Measurements from ENCODE around the gene ZFAND4.
A peak's percentile ranks its signal among the peaks of the same experiment; 100 is the strongest.
"Not testable (repeated sequence)": the region's sequence is repeated elsewhere in the genome, so short reads cannot be mapped to it uniquely, and the experiment has no call there.

Gene ZFAND4

DNA sequence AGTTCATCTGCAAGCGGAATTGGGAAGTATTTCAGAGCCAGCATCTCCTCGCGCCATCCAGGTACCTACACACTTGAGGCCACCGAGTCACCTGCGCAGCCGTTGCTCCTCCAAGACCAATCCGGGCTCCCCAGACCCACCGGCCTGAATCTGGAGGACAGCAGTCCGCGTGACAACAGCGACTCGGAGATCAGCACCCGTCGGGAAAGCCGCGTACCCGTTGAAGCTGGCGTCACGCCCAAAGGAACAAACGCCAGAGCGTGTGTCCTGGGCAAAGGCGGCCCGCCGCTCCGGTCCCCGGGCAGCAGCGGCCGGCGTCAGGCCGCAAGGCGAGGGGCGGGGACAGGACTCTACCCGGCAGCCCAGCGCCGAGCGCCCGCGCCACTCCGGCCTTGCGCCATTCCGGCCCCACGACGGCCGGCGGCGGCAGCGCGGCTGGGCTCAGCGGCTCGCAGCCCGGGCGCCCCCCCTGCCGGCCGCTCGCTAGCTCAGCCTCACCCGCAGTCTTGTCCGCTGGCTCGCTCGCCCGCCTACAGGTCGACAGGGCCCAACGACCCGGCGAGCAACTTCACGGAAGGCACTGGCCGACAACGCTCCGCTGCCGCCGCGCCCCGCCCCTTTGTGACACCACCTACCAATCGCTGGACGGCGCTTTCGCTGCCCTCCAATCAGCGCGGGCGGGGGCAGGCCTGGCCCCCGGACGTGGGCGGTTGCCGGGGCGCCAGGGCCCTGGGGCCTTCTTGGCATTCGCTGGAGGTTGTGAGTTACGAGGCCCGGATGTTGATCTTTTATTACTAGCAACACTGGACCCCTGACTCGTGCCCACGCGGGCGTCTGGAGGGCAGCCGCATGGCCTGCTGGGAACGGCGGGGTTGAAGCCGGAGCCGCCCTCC lies at the start of gene ZFAND4:
Gene ZFAND4 (minus strand): TSS at position 592 of the 893 bp plus-strand sequence. CDS start 9,047 bp downstream, outside the sequence.
- TF ChIP-seq CTCF (conservative IDR thresholded peaks at IDR 0.05; ENCODE audit: low read depth, low read length): peak; percentile 49
- H3K4me3 ChIP-seq (ENCODE audit: low read depth, low read length): peak within 1 kb of the TSS; percentile 88
- DNase-seq (ENCODE audit: low read depth): peak; percentile 99

GRCh38 chr10:45721503-45721902 lies 48.9 kb upstream of the ZFAND4 start:
- not testable (repeated sequence) for H3K4me3 ChIP-seq (ENCODE audit: low read depth, low read length); DNase-seq (ENCODE audit: low read depth)

GRCh38 chr10:45717642-45718041 lies 45.1 kb upstream of the ZFAND4 start:
- DNase-seq (ENCODE audit: low read depth): not testable (repeated sequence)

DNA sequence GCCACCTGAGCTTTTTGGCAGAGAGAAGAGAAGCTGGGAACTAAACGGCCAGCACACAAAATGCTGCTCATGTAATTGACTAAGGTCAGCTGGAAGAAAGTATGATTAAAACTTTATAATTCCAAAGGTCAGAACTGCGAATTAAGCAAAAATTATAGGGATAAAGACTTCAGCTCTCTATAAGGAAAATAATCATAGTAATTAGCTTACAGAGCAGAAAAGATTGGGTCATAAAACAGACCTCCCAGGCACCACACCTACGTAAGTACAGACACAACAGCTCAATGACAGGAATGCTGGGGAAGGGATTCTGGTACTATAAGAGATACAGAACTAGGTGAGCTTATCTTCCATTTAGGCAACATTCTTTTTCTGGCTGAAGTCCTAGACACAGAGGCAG lies 44.5 kb upstream of the ZFAND4 start:
- DNase-seq (ENCODE audit: low read depth); H3K4me3 ChIP-seq (ENCODE audit: low read depth, low read length): not testable (repeated sequence)

More at GRCh38 chr10:45717642-45718041, 45.1 kb upstream of the ZFAND4 start:
- not testable (repeated sequence) for H3K4me3 ChIP-seq (ENCODE audit: low read depth, low read length)

DNA sequence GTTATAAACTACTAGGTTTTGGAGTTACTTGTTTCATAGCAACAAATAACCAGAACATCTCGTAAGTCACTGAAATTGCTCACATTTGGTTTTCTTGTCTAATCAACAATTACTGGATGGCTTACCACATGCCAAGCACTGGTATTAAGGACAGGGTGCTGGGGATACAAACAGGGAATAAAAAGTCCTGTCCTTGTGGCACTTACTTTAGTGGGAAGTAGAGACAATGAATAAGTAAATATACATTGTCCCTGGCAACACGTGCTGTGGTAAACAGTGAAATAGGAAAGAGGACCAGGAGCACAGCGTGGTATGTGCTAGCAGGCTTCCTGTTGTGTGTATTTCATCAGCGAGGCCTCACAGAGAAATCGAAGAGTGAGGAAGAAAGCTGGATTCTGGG lies 38.7 kb upstream of the ZFAND4 start:
- DNase-seq (ENCODE audit: low read depth): peak; percentile 26
- H3K4me3 ChIP-seq (ENCODE audit: low read depth, low read length): not testable (repeated sequence)

GRCh38 chr10:45710200-45710796 lies 37.7 kb upstream of the ZFAND4 start:
- H3K4me3 ChIP-seq (ENCODE audit: low read depth, low read length): not testable (repeated sequence)
- DNase-seq (ENCODE audit: low read depth): peak; percentile 58

DNA sequence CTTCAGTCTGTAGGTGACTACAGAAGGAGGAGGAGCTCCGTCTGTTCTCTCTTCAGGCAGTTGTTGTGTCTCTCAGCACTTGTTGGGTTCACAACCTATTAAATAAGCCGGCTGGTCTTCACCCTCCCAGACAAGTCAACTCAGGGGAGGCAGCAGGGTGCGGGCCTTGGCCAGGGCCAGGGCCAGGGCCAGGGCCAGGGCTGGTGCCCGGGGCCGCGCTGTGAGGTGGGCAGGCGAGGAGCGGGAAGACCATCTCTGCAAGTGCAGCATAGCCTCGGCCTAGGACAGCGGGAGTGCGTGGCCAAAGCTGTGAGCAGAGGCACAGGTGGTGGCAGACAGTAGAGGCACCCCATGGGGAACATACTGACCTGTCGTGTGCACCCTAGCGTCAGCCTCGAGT lies 5.9 kb upstream of the ZFAND4 start:
- H3K4me3 ChIP-seq (ENCODE audit: low read depth, low read length): not testable (repeated sequence)

DNA sequence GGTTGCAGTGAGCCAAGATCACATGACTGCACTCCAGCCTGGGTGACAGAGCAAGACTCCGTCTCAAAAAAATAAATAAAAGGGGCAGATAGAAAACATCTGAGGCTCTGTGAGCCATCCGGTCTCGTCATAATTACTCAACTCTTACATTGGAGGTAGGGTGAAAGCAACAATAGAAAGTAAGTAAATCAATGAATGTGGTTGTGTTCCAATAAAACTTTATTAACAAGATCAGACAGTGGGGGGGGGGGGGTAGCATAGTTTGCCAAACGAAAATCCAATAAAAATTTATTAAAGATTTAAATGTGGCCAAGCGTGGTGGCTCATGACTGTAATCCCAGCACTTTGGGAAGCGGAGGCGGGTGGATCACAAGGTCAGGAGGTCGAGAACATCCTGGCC lies 2.8 kb upstream of the ZFAND4 start:
- no peak for TF ChIP-seq CTCF (conservative IDR thresholded peaks at IDR 0.05; ENCODE audit: low read depth, low read length)
- DNase-seq (ENCODE audit: low read depth): no peak

More for the DNA sequence above, 5.9 kb upstream of the ZFAND4 start:
- not testable (repeated sequence) for DNase-seq (ENCODE audit: low read depth)

DNA sequence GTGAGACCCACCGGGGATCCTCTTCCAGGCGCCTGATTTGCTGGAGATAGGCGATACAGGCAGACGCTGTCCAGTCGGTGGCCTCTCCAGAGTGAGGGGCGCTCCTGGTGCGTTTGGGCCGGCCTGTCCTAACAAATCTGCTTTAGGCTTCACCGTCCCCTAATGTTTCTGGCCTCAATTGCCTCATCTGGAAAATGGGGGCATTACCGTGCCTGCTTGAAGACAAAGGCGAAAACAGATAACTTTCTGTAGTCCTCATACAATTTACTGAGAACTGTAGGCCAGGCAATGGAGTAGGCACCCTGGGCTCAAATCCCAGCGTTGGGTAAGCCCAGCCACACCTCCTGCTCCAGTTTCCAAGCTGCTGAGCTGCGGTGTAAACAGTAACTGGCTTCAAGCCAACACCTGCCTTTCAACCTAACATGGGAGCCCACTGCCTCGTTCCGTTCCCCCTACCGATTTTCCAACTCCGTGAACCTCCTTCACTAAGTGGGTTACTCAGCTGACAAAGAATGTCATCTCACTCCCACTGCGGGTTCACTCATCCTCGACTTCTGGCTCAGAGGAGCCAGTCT lies 589 bp upstream of the ZFAND4 start:
- TF ChIP-seq CTCF (conservative IDR thresholded peaks at IDR 0.05; ENCODE audit: low read depth, low read length): no peak
- peak overlapping the region; percentile 88 for H3K4me3 ChIP-seq (ENCODE audit: low read depth, low read length)
- peak; percentile 38 for DNase-seq (ENCODE audit: low read depth)

More for the DNA sequence above, 2.8 kb upstream of the ZFAND4 start:
- H3K4me3 ChIP-seq (ENCODE audit: low read depth, low read length): no peak overlapping the region

DNA sequence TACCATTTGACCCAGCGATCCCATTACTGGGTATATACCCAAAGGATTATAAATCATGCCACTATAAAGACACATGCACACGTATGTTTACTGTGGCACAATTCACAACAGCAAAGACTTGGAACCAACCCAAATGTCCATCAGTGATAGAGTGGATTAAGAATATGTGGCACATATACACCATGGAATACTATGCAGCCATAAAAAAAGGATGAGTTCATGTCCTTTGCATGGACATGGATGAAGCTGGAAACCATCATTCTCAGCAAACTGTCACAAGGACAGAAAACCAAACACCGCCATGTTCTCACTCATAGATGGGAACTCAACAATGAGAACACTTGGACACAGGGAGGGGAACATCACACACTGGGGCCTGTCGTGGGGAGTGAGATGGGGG lies 1.3 kb downstream of the ZFAND4 start:
- not testable (repeated sequence) for DNase-seq (ENCODE audit: low read depth)
- H3K4me3 ChIP-seq (ENCODE audit: low read depth, low read length): peak overlapping the region; percentile 88

DNA sequence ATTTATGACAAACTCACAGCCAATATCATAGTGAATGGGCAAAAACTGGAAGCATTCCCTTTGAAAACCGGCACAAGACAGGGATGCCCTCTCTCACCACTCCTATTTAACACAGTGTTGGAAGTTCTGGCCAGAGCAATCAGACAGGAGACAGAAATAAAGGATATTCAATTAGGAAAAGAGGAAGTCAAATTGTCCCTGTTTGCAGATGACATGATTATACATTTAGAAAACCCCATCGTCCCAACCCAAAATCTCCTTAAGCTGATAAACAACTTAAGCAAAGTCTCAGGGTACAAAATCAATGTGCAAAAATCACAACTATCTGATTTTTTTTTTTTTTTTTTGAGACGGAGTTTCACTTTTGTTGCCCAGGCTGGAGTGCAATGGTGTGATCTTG lies 2.7 kb downstream of the ZFAND4 start:
- not testable (repeated sequence) for DNase-seq (ENCODE audit: low read depth); H3K4me3 ChIP-seq (ENCODE audit: low read depth, low read length)

All from choroid plexus epithelial cell (primary cell).